SK-N-SH treated with all-trans-retinoic acid at 6 μM for 48 hours (cell line): ENCODE measurements around the gene B4GALNT4.

Experiments
- ARNTL ChIP-seq: fragments of 450-650 bp; formaldehyde crosslinking; IDR thresholded peaks from 2 replicates; pipeline ENCODE4 v1.5.0; 2020; ENCODE audit warnings: low read depth, mild to moderate bottlenecking, moderate library complexity, borderline replicate concordance
- BACH2 ChIP-seq: fragments of 250-450 bp; sonication (Bioruptor Pico); IDR thresholded peaks from 2 replicates; pipeline ENCODE4 v1.9.0; 2021; ENCODE audit warnings: mild to moderate bottlenecking, borderline replicate concordance
- ESRRG ChIP-seq: fragments of 250-450 bp; sonication (Bioruptor Pico); IDR thresholded peaks from 2 replicates; pipeline ENCODE4 v1.6.1; 2021; ENCODE audit warnings: mild to moderate bottlenecking
- OSR1 ChIP-seq: fragments of 250-450 bp; sonication (Bioruptor Pico); IDR thresholded peaks from 2 replicates; pipeline ENCODE4 v1.8.0; 2022; ENCODE audit warnings: moderate library complexity, mild to moderate bottlenecking, inconsistent platforms
- RARB ChIP-seq: fragments of 250-450 bp; sonication (Bioruptor Pico); IDR thresholded peaks from 2 replicates; pipeline ENCODE4 v1.8.0; 2021; ENCODE audit warnings: mild to moderate bottlenecking, moderate library complexity
- SNAI2 ChIP-seq: fragments of 250-450 bp; sonication (Bioruptor Pico); IDR thresholded peaks from 2 replicates; pipeline ENCODE4 v1.5.0; 2020; ENCODE audit warnings: mild to moderate bottlenecking, moderate library complexity
- TCF4 ChIP-seq: fragments of 250-450 bp; sonication (Bioruptor Pico); IDR thresholded peaks from 2 replicates; pipeline ENCODE4 v1.8.0; 2021; ENCODE audit warnings: mild to moderate bottlenecking, moderate library complexity, borderline replicate concordance
- TOX ChIP-seq: fragments of 250-450 bp; sonication (Bioruptor Pico); IDR thresholded peaks from 2 replicates; pipeline ENCODE4 v1.8.0; 2021; ENCODE audit warnings: mild to moderate bottlenecking, moderate library complexity, borderline replicate concordance
- ZFP3 ChIP-seq: fragments of 250-450 bp; sonication (Bioruptor Pico); IDR thresholded peaks from 2 replicates; pipeline ENCODE4 v1.5.0; 2020; ENCODE audit warnings: mild to moderate bottlenecking, moderate library complexity
- TF ChIP-seq, protein P1 (sequence below): fragments of 250-450 bp; sonication (Bioruptor Pico); IDR thresholded peaks from 2 replicates; pipeline ENCODE4 v1.8.0; 2021; ENCODE audit warnings: low read depth, mild to moderate bottlenecking, moderate library complexity, borderline replicate concordance
- TF ChIP-seq, protein P2 (sequence below): fragments of 250-450 bp; sonication (Bioruptor Pico); IDR thresholded peaks from 2 replicates; pipeline ENCODE4 v1.5.0; 2020; ENCODE audit warnings: mild to moderate bottlenecking, moderate library complexity
- TF ChIP-seq, protein P3 (sequence below): fragments of 250-450 bp; sonication (Bioruptor Pico); IDR thresholded peaks from 2 replicates; pipeline ENCODE4 v1.8.0; 2020; ENCODE audit warnings: mild to moderate bottlenecking, moderate library complexity, borderline replicate concordance

DNA sequence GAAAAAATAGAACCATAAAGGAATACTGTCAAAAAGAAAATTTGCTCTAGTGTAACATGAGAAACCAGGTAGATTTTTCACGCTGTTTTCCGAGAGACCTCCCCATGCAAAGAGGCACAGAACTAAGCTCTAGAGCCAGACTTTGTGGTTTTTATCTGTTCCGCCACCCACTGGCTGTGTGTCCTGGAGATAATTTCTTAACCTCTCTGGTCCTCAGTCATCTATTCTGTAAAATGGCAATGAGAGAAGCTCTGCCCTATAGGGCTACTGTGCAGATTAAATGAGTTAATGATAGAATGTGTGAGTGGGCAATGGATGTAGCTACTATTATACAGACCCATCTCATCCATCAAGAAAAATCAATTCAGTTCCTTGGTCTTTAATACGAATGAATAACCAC, 54.9 kb downstream of the B4GALNT4 start:
- TF ChIP-seq TOX (CRISPR knock-in tag) (no peak), ZFP3 (CRISPR knock-in tag) (no peak), OSR1 (no peak), ARNTL (no peak), BACH2 (no peak), TCF4 (no peak), SNAI2 (CRISPR knock-in tag) (no peak), ESRRG (CRISPR knock-in tag) (no peak), RARB (no peak)
- TF ChIP-seq, protein P1, sequence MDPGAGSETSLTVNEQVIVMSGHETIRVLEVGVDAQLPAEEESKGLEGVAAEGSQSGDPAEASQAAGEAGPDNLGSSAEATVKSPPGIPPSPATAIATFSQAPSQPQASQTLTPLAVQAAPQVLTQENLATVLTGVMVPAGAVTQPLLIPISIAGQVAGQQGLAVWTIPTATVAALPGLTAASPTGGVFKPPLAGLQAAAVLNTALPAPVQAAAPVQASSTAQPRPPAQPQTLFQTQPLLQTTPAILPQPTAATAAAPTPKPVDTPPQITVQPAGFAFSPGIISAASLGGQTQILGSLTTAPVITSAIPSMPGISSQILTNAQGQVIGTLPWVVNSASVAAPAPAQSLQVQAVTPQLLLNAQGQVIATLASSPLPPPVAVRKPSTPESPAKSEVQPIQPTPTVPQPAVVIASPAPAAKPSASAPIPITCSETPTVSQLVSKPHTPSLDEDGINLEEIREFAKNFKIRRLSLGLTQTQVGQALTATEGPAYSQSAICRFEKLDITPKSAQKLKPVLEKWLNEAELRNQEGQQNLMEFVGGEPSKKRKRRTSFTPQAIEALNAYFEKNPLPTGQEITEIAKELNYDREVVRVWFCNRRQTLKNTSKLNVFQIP (CRISPR knock-in tag) = no peak
- TF ChIP-seq, protein P2, sequence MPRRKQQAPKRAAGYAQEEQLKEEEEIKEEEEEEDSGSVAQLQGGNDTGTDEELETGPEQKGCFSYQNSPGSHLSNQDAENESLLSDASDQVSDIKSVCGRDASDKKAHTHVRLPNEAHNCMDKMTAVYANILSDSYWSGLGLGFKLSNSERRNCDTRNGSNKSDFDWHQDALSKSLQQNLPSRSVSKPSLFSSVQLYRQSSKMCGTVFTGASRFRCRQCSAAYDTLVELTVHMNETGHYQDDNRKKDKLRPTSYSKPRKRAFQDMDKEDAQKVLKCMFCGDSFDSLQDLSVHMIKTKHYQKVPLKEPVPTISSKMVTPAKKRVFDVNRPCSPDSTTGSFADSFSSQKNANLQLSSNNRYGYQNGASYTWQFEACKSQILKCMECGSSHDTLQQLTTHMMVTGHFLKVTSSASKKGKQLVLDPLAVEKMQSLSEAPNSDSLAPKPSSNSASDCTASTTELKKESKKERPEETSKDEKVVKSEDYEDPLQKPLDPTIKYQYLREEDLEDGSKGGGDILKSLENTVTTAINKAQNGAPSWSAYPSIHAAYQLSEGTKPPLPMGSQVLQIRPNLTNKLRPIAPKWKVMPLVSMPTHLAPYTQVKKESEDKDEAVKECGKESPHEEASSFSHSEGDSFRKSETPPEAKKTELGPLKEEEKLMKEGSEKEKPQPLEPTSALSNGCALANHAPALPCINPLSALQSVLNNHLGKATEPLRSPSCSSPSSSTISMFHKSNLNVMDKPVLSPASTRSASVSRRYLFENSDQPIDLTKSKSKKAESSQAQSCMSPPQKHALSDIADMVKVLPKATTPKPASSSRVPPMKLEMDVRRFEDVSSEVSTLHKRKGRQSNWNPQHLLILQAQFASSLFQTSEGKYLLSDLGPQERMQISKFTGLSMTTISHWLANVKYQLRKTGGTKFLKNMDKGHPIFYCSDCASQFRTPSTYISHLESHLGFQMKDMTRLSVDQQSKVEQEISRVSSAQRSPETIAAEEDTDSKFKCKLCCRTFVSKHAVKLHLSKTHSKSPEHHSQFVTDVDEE (CRISPR knock-in tag) = no peak
- TF ChIP-seq, protein P3, sequence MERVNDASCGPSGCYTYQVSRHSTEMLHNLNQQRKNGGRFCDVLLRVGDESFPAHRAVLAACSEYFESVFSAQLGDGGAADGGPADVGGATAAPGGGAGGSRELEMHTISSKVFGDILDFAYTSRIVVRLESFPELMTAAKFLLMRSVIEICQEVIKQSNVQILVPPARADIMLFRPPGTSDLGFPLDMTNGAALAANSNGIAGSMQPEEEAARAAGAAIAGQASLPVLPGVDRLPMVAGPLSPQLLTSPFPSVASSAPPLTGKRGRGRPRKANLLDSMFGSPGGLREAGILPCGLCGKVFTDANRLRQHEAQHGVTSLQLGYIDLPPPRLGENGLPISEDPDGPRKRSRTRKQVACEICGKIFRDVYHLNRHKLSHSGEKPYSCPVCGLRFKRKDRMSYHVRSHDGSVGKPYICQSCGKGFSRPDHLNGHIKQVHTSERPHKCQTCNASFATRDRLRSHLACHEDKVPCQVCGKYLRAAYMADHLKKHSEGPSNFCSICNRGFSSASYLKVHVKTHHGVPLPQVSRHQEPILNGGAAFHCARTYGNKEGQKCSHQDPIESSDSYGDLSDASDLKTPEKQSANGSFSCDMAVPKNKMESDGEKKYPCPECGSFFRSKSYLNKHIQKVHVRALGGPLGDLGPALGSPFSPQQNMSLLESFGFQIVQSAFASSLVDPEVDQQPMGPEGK (CRISPR knock-in tag) = no peak
